Omental fat pad (tissue), 4 donors: Measurements from ENCODE around the gene RAB44. TPM values are rescaled to one million over a fixed set of nuclear protein-coding genes. Genes with fewer than 3 reads are reported as not detected.

Experiments
- ATAC-seq: fragments of 150-250 bp; one replicate; pipeline ENCODE4 v1.9.1; 2016; ENCODE audit warnings: mild to moderate bottlenecking, moderate library complexity; ENCODE audit not compliant: low FRiP score
- DNase-seq: peaks from one replicate; pipeline ENCODE4 v3.0.0-alpha.2; 2019; ENCODE audit warnings: low spot score
- total RNA-seq, 4 donors: library from RNA; depleted of rRNA; stranded (reverse); fragments of >200 nt; gene quantifications; one replicate each; pipeline ENCODE4 v1.1.0, GENCODE V29; 2016
- TF ChIP-seq, protein P1 (sequence below), 3 donors: fragments of 450-650 bp; IDR thresholded peaks; one replicate each; pipeline ENCODE4 v1.5.1; 2016 to 2017; ENCODE audit warnings: antibody characterized with exemption in 3 of 3, mild to moderate bottlenecking in 3 of 3, moderate library complexity in 2 of 3

RAB44 gene
- total RNA-seq, 4 donors from 2014 or later: 0.19 to 2.4 (median 0.43) TPM

DNA sequence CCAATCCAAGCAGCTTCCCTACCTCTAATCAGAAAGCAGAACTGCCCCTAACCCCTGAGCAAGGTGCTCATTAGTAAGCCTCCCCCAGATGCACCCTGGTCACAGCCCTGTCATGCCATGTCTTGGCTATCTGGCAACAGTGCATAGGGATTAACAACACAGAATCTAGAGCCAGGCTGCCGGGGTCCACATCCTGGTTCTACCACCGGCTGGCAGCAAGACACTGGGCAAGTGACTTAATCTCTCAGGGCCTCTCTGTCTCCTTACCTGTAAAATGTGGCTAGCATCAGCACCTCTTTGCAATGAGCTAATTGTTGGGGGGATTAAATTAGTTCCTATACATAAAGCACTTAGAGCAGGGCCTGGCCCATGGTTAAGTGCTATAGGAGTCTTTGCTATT lies 73.5 kb downstream of the RAB44 start:
- DNase-seq (no peak), ATAC-seq (no peak)
- TF ChIP-seq, protein P1, sequence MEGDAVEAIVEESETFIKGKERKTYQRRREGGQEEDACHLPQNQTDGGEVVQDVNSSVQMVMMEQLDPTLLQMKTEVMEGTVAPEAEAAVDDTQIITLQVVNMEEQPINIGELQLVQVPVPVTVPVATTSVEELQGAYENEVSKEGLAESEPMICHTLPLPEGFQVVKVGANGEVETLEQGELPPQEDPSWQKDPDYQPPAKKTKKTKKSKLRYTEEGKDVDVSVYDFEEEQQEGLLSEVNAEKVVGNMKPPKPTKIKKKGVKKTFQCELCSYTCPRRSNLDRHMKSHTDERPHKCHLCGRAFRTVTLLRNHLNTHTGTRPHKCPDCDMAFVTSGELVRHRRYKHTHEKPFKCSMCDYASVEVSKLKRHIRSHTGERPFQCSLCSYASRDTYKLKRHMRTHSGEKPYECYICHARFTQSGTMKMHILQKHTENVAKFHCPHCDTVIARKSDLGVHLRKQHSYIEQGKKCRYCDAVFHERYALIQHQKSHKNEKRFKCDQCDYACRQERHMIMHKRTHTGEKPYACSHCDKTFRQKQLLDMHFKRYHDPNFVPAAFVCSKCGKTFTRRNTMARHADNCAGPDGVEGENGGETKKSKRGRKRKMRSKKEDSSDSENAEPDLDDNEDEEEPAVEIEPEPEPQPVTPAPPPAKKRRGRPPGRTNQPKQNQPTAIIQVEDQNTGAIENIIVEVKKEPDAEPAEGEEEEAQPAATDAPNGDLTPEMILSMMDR (IDR thresholded peaks at IDR 0.05): no peak

DNA sequence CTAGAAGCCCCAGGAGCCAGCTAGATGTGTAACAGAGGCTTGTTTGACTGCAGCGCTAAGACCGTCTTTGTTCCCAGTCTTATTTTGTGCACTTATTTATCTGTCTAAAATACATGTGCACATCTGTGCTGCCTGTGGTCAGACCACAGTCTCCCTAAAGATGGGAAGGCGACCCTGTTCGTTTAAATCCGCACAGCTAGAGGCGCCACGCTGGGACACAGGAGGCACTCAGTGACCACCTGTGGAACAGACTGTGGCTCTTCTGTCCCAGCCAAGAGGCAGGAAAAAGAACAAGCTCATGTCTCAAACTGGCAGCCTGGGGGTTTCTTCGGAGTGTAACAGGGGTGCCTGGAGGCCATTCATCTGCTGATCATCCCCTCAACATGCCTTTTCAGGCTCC lies 74.8 kb downstream of the RAB44 start:
- ATAC-seq (no peak), DNase-seq (no peak)
- TF ChIP-seq, protein P1 (IDR thresholded peaks at IDR 0.05): no peak

DNA sequence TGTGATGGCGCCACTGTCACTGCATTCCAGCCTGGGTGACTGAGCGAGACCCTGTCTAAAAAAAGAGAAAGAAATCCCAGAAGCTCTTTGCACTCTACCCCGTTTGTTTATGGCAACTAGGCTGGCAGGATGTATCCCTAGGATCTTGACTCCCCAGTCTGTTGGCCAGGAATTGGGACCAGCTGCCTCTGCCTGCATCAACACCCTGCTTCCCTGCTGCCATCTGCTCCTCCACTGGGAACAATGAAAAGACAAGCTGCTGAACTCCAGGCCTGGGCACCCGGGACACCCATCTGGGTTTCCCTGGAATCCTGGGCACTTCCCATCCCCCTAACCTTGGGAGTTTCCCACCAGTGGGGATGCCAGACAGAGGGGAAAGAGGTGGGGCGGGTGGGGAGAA lies 76.7 kb downstream of the RAB44 start:
- DNase-seq (no peak), ATAC-seq (no peak)
- TF ChIP-seq, protein P1 (IDR thresholded peaks at IDR 0.05): no peak

DNA sequence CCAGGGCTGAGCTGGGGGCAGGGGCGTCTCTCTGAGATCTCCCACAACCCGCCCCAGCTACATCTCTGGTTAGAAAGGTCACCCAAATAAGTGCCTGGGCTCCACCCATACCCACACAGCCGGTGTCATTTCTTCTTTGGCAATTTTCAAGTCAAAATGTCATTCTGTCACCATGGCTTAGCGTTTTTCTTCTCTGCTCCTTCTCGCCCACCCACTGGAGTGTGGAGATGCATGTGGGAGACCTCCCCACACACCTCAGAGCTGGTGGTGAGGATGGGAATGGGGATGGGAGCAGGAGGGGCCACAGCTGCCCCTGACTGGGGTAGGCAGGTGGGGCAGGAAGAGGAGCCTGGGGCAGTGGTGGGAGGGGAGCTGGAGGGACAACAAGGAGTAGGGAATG lies 78.5 kb downstream of the RAB44 start:
- no peak for DNase-seq
- TF ChIP-seq, protein P1 (IDR thresholded peaks at IDR 0.05): no peak
- ATAC-seq: no peak

DNA sequence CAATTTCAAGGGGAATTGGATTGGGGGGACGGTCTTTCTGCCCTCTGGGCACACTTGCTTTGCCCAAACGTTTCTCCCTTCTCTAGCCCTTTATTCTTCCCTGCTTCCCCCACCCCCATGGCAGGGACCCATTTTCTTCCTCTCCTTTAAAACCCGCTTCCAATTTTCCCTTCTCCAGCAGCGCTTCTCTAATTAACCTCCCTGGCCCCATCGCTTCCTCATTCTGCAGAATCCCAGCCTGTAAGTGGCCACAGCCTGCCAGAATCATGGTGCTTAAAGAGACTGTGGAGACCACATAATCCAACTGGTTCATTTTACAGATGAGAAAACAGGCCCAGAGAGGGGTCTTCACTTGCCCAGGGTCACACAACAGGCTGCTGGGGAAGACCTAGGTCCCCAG lies 80.2 kb downstream of the RAB44 start:
- ATAC-seq (no peak), DNase-seq (no peak)
- TF ChIP-seq, protein P1 (IDR thresholded peaks at IDR 0.05): no peak

DNA sequence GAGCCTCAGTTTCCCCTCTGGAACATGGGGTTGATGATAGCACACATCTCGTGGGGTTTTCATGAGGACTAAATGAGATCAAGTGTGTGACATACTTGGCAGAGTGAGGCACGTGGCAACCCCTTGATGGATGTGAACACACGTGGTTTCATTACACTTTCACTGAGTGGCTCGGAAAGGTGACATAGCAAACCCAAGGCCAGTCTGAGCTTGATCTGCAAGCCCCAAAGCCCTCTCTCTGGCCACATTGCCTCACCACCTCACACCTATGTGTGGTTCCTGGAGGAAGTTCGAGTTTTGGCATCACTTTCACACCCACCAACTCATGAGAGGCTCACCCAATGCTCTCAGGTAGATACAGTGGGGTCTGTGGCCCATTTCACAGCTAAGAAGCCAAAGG lies 81.6 kb downstream of the RAB44 start:
- ATAC-seq (no peak), DNase-seq (no peak)
- TF ChIP-seq, protein P1 (IDR thresholded peaks at IDR 0.05): no peak

DNA sequence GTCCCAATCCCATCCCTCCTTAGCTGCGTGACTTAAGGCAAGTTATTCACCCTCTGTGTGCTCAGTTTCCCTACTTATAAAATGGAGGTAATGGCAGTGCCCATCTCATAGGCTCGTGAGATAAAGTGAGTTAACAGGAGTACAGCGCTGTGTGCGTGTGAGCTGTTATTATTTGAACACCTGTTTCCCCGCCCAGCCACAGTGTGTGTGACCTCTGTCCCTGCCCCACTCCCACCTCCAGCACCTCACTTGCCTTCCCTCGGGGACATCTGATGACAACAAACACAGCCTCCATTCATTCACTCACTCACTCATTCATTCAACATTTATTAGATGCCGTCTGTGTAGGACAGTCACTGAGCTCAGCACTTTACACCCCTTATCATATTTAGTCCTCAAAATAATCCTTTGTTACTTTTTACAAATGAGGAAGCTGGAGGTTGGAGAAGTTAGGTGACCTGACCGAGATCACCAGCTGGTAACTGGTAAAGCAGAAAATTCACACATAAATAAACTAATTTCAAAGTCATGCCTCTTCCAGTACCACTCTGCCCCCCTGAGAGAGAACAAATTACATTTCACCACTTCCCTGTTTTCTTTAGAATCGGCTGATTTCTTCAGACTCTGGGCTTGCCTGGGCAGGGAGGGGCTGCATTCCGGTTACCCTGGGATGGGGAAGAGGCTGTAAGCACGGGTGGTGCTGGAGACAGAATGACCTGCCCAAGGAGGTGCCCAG lies 83.0 kb downstream of the RAB44 start:
- TF ChIP-seq, protein P1 (IDR thresholded peaks at IDR 0.05): no peak
- no peak for ATAC-seq
- DNase-seq: no peak
